Measurements from ENCODE around the gene ETNPPL. TPM values are rescaled to one million over a fixed set of nuclear protein-coding genes. Genes with fewer than 3 reads are reported as not detected.
"Not testable (repeated sequence)": the region's sequence is repeated elsewhere in the genome, so short reads cannot be mapped to it uniquely, and the experiment has no call there.

ETNPPL gene
- total RNA-seq, 2 experiments from 2014 or later: not detected

GRCh38 chr4:108763226-108763593 lies 357 bp upstream of the ETNPPL start:
- ChIA-PET POLR2A (no interaction called here), CTCF (no interaction called here)

- ChIA-PET CTCF (no interaction called here), POLR2A (no interaction called here)
Observed at GRCh38 chr4:108758498-108758897, 4.4 kb downstream of the ETNPPL start.

- POLR2A ChIA-PET: no interaction called here
- CTCF ChIA-PET: no interaction called here
Observed at GRCh38 chr4:108754327-108754726, 8.5 kb downstream of the ETNPPL start.

- POLR2A ChIA-PET: no interaction called here
- CTCF ChIA-PET: no interaction called here
Observed at GRCh38 chr4:108751321-108751720, 11.5 kb downstream of the ETNPPL start.

- ChIA-PET POLR2A (no interaction called here), CTCF (no interaction called here)
Observed at GRCh38 chr4:108749119-108749518, 13.7 kb downstream of the ETNPPL start.

- CTCF ChIA-PET: no interaction called here
- POLR2A ChIA-PET: no interaction called here
Observed at GRCh38 chr4:108746511-108746910, 16.3 kb downstream of the ETNPPL start.

- ChIA-PET POLR2A (interaction anchor here (0.6 kb wide), 1 partner anchor 580 kb away, joined by 6 read pairs; no protein-coding TSS in a partner anchor), CTCF (no interaction called here)
Observed at GRCh38 chr4:108744307-108744706, 18.5 kb downstream of the ETNPPL start.

- ChIA-PET CTCF (no interaction called here), POLR2A (no interaction called here)
Observed at GRCh38 chr4:108742451-108743420, 20.1 kb downstream of the ETNPPL start.

GRCh38 chr4:108738003-108738706 lies 24.7 kb downstream of the ETNPPL start:
- POLR2A ChIA-PET: no interaction called here

GRCh38 chr4:108731006-108731405 lies 31.8 kb downstream of the ETNPPL start:
- ChIA-PET CTCF (no interaction called here), POLR2A (no interaction called here)

More at GRCh38 chr4:108738003-108738706, 24.7 kb downstream of the ETNPPL start:
- CTCF ChIA-PET: no interaction called here

- ChIA-PET CTCF (no interaction called here), POLR2A (no interaction called here)
Observed at GRCh38 chr4:108730579-108730978, 32.3 kb downstream of the ETNPPL start.

GRCh38 chr4:108729731-108730130 lies 33.1 kb downstream of the ETNPPL start:
- ChIA-PET CTCF (no interaction called here), POLR2A (no interaction called here)

- ChIA-PET POLR2A (no interaction called here), CTCF (no interaction called here)
Observed at GRCh38 chr4:108725457-108725856, 37.4 kb downstream of the ETNPPL start.

GRCh38 chr4:108717386-108717785 lies 45.5 kb downstream of the ETNPPL start:
- CTCF ChIA-PET: no interaction called here

GRCh38 chr4:108716340-108716739 lies 46.5 kb downstream of the ETNPPL start:
- POLR2A ChIA-PET: no interaction called here

More at GRCh38 chr4:108717386-108717785, 45.5 kb downstream of the ETNPPL start:
- POLR2A ChIA-PET: no interaction called here

GRCh38 chr4:108714880-108715279 lies 48.0 kb downstream of the ETNPPL start:
- CTCF ChIA-PET: no interaction called here
- POLR2A ChIA-PET: no interaction called here

More at GRCh38 chr4:108716340-108716739, 46.5 kb downstream of the ETNPPL start:
- CTCF ChIA-PET: no interaction called here

GRCh38 chr4:108710578-108710977 lies 52.3 kb downstream of the ETNPPL start:
- CTCF ChIA-PET, POLR2A ChIA-PET: not testable (repeated sequence)

GRCh38 chr4:108709722-108710121 lies 53.1 kb downstream of the ETNPPL start:
- ChIA-PET POLR2A (no interaction called here), CTCF (no interaction called here)

- POLR2A ChIA-PET: no interaction called here
- CTCF ChIA-PET: no interaction called here
Observed at GRCh38 chr4:108709234-108709633, 53.6 kb downstream of the ETNPPL start.

GRCh38 chr4:108706289-108706688 lies 56.6 kb downstream of the ETNPPL start:
- POLR2A ChIA-PET: no interaction called here

GRCh38 chr4:108703966-108704365 lies 58.9 kb downstream of the ETNPPL start:
- ChIA-PET POLR2A (no interaction called here), CTCF (no interaction called here)

More at GRCh38 chr4:108706289-108706688, 56.6 kb downstream of the ETNPPL start:
- CTCF ChIA-PET: no interaction called here

Measured in activated CD8-positive, alpha-beta memory T cell treated with anti-CD3 and anti-CD28 coated beads for 36 hours (primary cell).